Karpas-422 (cell line): ENCODE results near the gene EPHA3. TPM values are rescaled to one million over a fixed set of nuclear protein-coding genes. Genes with fewer than 3 reads are reported as not detected.

ENCODE experiments used
- DNase-seq: peaks from one replicate; pipeline ENCODE4 v3.0.0-alpha.2; 2015
- H2AFZ ChIP-seq: fragments of 200-600 bp; sonication (generic); 2 replicates; pipeline ENCODE4 v1.6.1; 2014; ENCODE audit warnings: antibody characterized with exemption, low read length, mixed read lengths
- H3K27ac ChIP-seq: fragments of 200-600 bp; sonication (generic); 2 replicates; pipeline ENCODE4 v1.5.1; 2014; ENCODE audit warnings: mild to moderate bottlenecking, low read length, moderate library complexity
- H3K27me3 ChIP-seq: fragments of 200-600 bp; sonication (generic); 2 replicates; pipeline ENCODE4 v1.6.1; 2014; ENCODE audit warnings: low read length, mixed read lengths
- H3K36me3 ChIP-seq: fragments of 200-600 bp; sonication (generic); 2 replicates; pipeline ENCODE4 v1.6.1; 2014; ENCODE audit warnings: low read length, mixed read lengths; ENCODE audit not compliant: insufficient read depth
- H3K4me1 ChIP-seq: fragments of 200-600 bp; sonication (generic); 2 replicates; pipeline ENCODE4 v1.6.1; 2014; ENCODE audit warnings: mild to moderate bottlenecking, low read length, mixed read lengths
- H3K4me2 ChIP-seq: fragments of 200-600 bp; sonication (generic); 2 replicates; pipeline ENCODE4 v1.6.1; 2014; ENCODE audit warnings: low read length, low read depth, mild to moderate bottlenecking; ENCODE audit not compliant: poor library complexity, severe bottlenecking
- H3K4me3 ChIP-seq: fragments of 200-600 bp; sonication (generic); 2 replicates; pipeline ENCODE4 v1.5.1; 2014; ENCODE audit warnings: mild to moderate bottlenecking, antibody characterized with exemption, low read length, mixed read lengths
- H3K79me2 ChIP-seq: fragments of 200-600 bp; sonication (generic); 2 replicates; pipeline ENCODE4 v1.6.1; 2014; ENCODE audit warnings: mild to moderate bottlenecking, low read length, mixed read lengths
- H3K9ac ChIP-seq: fragments of 200-600 bp; sonication (generic); 2 replicates; pipeline ENCODE4 v1.6.0; 2014; ENCODE audit warnings: low read length
- H3K9me2 ChIP-seq: fragments of 200-600 bp; sonication (generic), shearing (Covaris generic); replicated peaks from 2 replicates; pipeline ENCODE4 v1.6.0; 2014; ENCODE audit warnings: mild to moderate bottlenecking, low read length, moderate library complexity; ENCODE audit not compliant: insufficient read depth
- H3K9me3 ChIP-seq: fragments of 300-700, 200-600 bp; sonication (generic); 2 replicates; pipeline ENCODE4 v1.6.1; 2014; ENCODE audit warnings: low read length, mixed read lengths
- H4K20me1 ChIP-seq: fragments of 200-600 bp; sonication (generic); 2 replicates; pipeline ENCODE4 v1.6.1; 2014; ENCODE audit warnings: mild to moderate bottlenecking, antibody characterized with exemption, low read length, low read depth; ENCODE audit not compliant: insufficient read depth
- total RNA-seq: library from RNA; depleted of rRNA; stranded (reverse); fragments of >200 nt; shearing (Covaris generic); gene quantifications from 2 replicates; pipeline ENCODE4 v1.2.3, GENCODE V29; 2014; ENCODE audit warnings: low replicate concordance

Gene EPHA3
- total RNA-seq, 1 experiment from 2014 or later: not detected

- no peaks in the 10 kb centered on the region for H3K4me1 ChIP-seq
- H3K4me3 ChIP-seq: no peak overlapping the region
- DNase-seq: no peak
These were observed 155.0 kb downstream of the EPHA3 start for GRCh38 chr3:89262309-89262929.

GRCh38 chr3:89264037-89264560, 156.7 kb downstream of the EPHA3 start:
- no peak overlapping the region for H3K4me3 ChIP-seq
- no peaks in the 10 kb centered on the region for H3K36me3 ChIP-seq
- no peaks in the 10 kb centered on the region for H3K27me3 ChIP-seq
- DNase-seq: no peak
- H3K9me2 ChIP-seq: no peaks in the 10 kb centered on the region
- H3K9ac ChIP-seq: no peak overlapping the region
- no peak overlapping the region for H3K27ac ChIP-seq
- H3K9me3 ChIP-seq: peaks cover 3% of the 10 kb centered on the region; the same call in 1 of the 2 replicates
- no peaks in the 10 kb centered on the region for H3K79me2 ChIP-seq
- H2AFZ ChIP-seq: no peak overlapping the region
- no peaks in the 10 kb centered on the region for H3K4me1 ChIP-seq
- H4K20me1 ChIP-seq: no peaks in the 10 kb centered on the region
- H3K4me2 ChIP-seq: no peak overlapping the region

More at GRCh38 chr3:89262309-89262929, 155.0 kb downstream of the EPHA3 start:
- Histone ChIP-seq H3K9ac (no peak overlapping the region), H3K79me2 (no peaks in the 10 kb centered on the region), H3K27ac (no peak overlapping the region), H3K4me2 (no peak overlapping the region), H4K20me1 (no peaks in the 10 kb centered on the region), H3K9me3 (peaks cover 3% of the 10 kb centered on the region; the same call in 1 of the 2 replicates), H3K36me3 (no peaks in the 10 kb centered on the region), H2AFZ (no peak overlapping the region), H3K27me3 (no peaks in the 10 kb centered on the region), H3K9me2 (no peaks in the 10 kb centered on the region)

- Histone ChIP-seq H3K4me3 (no peak overlapping the region), H3K4me2 (no peak overlapping the region)
These were observed 158.7 kb downstream of the EPHA3 start for GRCh38 chr3:89266074-89266473.

GRCh38 chr3:89268059-89268458, 160.6 kb downstream of the EPHA3 start:
- no peak for DNase-seq
- Histone ChIP-seq H3K27ac (no peak overlapping the region), H3K27me3 (no peaks in the 10 kb centered on the region), H3K79me2 (no peaks in the 10 kb centered on the region), H3K9me2 (no peaks in the 10 kb centered on the region), H3K9me3 (peaks cover 3% of the 10 kb centered on the region; the same call in 1 of the 2 replicates), H3K9ac (no peak overlapping the region), H3K36me3 (no peaks in the 10 kb centered on the region), H3K4me2 (no peak overlapping the region), H3K4me3 (no peak overlapping the region), H4K20me1 (no peaks in the 10 kb centered on the region), H3K4me1 (no peaks in the 10 kb centered on the region), H2AFZ (no peak overlapping the region)

More at GRCh38 chr3:89266074-89266473, 158.7 kb downstream of the EPHA3 start:
- Histone ChIP-seq H3K4me1 (no peaks in the 10 kb centered on the region), H4K20me1 (no peaks in the 10 kb centered on the region), H2AFZ (no peak overlapping the region), H3K9me3 (peaks cover 3% of the 10 kb centered on the region; the same call in 1 of the 2 replicates), H3K36me3 (no peaks in the 10 kb centered on the region), H3K9me2 (no peaks in the 10 kb centered on the region), H3K79me2 (no peaks in the 10 kb centered on the region), H3K27me3 (no peaks in the 10 kb centered on the region), H3K27ac (no peak overlapping the region), H3K9ac (no peak overlapping the region)
- no peak for DNase-seq

- H3K4me3 ChIP-seq: no peak overlapping the region
- H3K79me2 ChIP-seq: no peaks in the 10 kb centered on the region
- no peaks in the 10 kb centered on the region for H3K4me1 ChIP-seq
- no peak for DNase-seq
- no peak overlapping the region for H3K27ac ChIP-seq
- H3K9me2 ChIP-seq: no peaks in the 10 kb centered on the region
- H3K9me3 ChIP-seq: no peaks in the 10 kb centered on the region
- no peak overlapping the region for H3K9ac ChIP-seq
- no peaks in the 10 kb centered on the region for H3K27me3 ChIP-seq
- H4K20me1 ChIP-seq: no peaks in the 10 kb centered on the region
- H3K4me2 ChIP-seq: no peak overlapping the region
- H2AFZ ChIP-seq: no peak overlapping the region
- H3K36me3 ChIP-seq: no peaks in the 10 kb centered on the region
These were observed 162.8 kb downstream of the EPHA3 start for GRCh38 chr3:89270201-89270600.

- Histone ChIP-seq H3K4me2 (no peak overlapping the region), H3K9me3 (no peaks in the 10 kb centered on the region), H3K9ac (no peak overlapping the region), H2AFZ (no peak overlapping the region), H4K20me1 (no peaks in the 10 kb centered on the region), H3K27ac (no peak overlapping the region), H3K27me3 (no peaks in the 10 kb centered on the region), H3K79me2 (no peaks in the 10 kb centered on the region), H3K4me1 (no peaks in the 10 kb centered on the region), H3K9me2 (no peaks in the 10 kb centered on the region), H3K36me3 (no peaks in the 10 kb centered on the region), H3K4me3 (no peak overlapping the region)
- no peak for DNase-seq
These were observed 167.6 kb downstream of the EPHA3 start for GRCh38 chr3:89275001-89275400.

- no peak overlapping the region for H3K9ac ChIP-seq
- no peaks in the 10 kb centered on the region for H3K79me2 ChIP-seq
- no peak overlapping the region for H3K4me2 ChIP-seq
- no peaks in the 10 kb centered on the region for H3K27me3 ChIP-seq
- H3K4me1 ChIP-seq: no peaks in the 10 kb centered on the region
- no peak overlapping the region for H3K4me3 ChIP-seq
- no peak overlapping the region for H3K27ac ChIP-seq
- DNase-seq: no peak
- H3K9me3 ChIP-seq: peaks cover 6% of the 10 kb centered on the region; the same call in 1 of the 2 replicates
- H4K20me1 ChIP-seq: no peaks in the 10 kb centered on the region
- no peak overlapping the region for H2AFZ ChIP-seq
- H3K9me2 ChIP-seq: no peaks in the 10 kb centered on the region
- no peaks in the 10 kb centered on the region for H3K36me3 ChIP-seq
These were observed 168.7 kb downstream of the EPHA3 start for GRCh38 chr3:89276116-89276515.

- Histone ChIP-seq H3K9me2 (no peaks in the 10 kb centered on the region), H3K9me3 (peaks cover 6% of the 10 kb centered on the region), H4K20me1 (no peaks in the 10 kb centered on the region), H3K9ac (no peak overlapping the region), H3K4me2 (no peak overlapping the region), H3K27me3 (no peaks in the 10 kb centered on the region), H3K4me1 (no peaks in the 10 kb centered on the region), H2AFZ (no peak overlapping the region), H3K27ac (no peak overlapping the region), H3K79me2 (no peaks in the 10 kb centered on the region), H3K36me3 (no peaks in the 10 kb centered on the region), H3K4me3 (no peak overlapping the region)
- DNase-seq: no peak
These were observed 171.0 kb downstream of the EPHA3 start for GRCh38 chr3:89278302-89279025.
